ENCODE data around the gene TRPM3.
A peak's percentile ranks its signal among the peaks of the same experiment; 100 is the strongest.

The TRPM3 gene

DNA sequence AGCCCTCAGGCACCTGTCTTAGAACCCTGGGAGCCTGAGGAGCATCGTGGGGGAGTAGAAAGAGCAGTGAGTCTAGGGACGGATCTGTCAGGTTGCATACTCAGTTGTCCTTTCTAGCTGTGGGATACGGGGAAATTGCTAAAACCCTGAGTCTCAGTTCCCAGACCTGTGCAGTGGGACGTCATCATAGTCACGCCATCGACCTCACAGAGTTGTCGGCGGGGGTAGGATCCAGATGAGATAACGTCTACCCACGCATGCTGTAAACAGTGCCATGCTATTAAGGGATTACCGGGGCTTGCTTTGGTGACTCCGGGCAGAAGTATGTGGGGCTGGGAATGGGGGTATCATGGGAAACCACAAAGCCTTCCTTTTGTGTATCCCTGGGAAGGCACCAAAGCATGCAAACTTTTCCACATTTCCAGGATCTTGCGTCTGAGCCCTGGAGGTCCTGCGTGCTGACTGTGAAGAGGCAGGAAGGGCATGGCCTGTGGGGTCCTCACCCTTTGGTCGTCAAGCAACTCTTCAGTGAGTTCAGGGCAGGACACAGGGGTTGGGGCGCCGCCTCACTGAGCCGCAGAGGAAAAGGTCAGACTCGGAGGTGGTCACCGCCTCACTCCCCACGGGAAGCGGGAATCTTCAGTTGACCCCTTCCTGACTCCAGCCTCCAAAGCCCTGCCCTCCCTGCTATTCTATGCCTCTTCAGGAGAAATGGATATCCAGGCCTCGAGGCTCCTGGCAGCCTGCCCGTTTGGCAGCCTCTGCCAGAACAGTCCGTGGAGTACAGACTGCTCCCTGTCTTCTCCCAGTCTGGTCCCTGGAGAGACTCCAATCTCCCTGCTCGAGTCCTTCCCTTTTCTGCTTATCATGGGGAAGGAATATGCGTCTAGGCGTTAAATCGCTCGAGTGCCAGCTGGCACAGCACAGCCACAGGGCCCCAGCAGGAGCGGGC, 520.1 kb downstream of the TRPM3 start:
- peak; percentile 74 for DNase-seq

DNA sequence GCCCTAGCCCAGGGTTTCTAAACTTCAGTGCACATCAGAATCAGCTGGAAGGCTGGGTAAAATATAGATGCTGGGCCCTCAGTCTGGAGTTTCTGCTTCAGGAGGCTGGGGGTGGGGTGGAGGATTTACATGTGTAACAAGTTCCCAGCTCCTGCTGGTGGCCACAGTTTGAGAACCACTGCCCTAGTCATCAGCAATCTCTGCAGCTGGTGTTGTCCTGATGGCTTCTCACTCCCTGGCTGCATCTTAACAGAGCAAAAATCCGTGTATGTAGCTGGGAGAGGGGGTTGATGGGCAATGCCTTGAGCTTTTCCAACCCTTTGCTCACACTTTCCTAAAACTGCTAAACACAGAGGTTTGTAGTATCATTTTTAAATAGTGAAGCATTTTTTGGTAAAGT, 520.9 kb downstream of the TRPM3 start:
- no peak for DNase-seq

DNA sequence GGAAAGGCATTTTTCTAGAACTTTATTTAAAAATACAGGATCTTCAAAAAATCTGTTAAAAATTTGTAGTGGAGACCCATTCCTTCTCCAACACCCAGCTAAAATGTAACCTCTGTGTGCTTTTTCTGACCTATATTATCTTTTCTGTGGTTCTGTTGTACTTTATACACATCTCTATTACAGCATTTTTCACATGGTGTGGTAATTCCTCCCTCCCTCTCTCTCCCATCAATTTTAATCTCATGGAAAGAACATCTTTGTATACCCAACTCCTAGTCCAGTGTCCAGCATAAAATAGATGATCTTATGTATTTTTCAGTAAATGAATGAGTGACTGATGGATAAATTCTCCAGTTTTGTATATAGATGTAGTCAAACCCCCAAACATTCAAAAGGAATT, 523.5 kb downstream of the TRPM3 start:
- DNase-seq = no peak

DNA sequence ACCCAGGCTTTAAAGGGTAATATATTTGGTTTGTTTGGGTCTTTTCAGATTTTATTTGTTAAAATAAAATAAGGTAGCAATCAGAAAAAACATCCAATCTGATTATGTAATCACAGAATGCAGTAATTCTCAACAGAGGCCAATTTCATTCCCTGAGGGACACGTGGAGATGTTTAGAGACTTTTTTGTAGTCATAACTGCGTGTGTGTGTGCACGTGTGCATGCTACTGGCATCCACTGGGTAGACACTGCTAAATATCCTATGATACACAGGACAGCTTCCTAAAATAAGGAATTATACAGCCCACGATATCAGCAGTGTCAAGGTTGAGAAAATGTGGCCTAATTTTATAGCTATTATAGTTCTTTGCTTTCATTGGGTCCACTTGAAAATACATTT, 526.2 kb downstream of the TRPM3 start:
- no peak for DNase-seq

DNA sequence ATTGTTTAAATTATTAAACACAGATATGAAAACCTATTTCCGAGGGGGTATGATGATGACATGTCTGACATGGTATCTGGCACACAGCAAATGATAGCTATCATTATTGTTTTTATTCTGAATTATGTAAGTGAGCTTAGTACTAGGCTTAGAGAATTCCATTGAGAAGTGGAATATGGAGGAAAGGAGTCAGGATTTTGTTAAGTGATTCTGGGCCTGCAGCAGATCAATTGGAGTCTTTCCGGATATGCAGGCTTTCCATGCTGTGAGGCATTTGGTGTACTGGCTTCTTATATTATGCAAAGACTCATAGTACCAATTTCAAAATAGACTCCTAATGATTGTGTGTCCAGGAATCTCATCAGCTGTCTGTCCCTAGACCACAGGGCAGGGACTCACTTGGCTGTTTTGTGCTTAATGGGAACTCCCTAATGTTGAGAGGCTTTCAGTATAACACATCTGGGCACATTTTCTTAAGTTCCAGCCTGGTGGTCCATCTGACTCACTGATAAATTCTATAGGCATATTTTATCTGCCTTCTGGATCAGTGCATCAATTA, 527.0 kb downstream of the TRPM3 start:
- DNase-seq = no peak

DNA sequence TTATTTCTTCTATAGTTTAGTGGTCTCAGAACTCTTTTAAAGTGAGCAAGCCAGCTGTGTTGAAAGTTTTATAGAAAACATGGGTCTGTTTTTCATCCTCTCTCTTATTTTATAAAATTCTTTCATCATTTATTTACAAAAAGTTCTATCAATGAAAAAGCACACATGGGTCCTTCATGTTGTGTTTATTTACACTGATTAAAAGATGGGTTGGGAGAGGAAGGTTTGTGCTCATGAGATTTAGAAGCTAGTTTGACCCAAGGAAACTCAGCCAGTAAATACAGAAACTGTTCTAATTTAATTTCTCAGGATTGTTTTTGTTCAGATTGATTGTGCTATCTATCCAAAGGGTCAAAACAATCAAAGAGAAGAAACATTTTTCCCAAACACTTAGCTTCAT, 528.2 kb downstream of the TRPM3 start:
- DNase-seq = no peak

DNA sequence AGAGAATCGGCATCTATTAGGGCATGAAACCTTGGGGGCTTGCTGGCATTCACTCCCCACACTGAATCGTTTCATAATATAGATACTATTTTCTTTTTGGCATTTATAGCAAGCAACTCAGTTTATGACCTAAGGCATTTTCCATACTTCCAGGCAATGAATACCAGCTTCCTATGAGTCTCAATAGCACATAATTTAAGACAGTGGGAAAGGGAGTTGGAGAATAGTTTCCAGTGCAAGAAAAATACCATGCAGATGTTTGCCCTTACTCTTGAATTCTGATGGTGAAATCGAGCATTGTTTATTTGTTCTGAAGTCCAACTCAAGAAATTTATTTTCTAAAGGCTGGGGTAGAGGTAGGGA, 531.1 kb downstream of the TRPM3 start:
- DNase-seq = no peak

DNA sequence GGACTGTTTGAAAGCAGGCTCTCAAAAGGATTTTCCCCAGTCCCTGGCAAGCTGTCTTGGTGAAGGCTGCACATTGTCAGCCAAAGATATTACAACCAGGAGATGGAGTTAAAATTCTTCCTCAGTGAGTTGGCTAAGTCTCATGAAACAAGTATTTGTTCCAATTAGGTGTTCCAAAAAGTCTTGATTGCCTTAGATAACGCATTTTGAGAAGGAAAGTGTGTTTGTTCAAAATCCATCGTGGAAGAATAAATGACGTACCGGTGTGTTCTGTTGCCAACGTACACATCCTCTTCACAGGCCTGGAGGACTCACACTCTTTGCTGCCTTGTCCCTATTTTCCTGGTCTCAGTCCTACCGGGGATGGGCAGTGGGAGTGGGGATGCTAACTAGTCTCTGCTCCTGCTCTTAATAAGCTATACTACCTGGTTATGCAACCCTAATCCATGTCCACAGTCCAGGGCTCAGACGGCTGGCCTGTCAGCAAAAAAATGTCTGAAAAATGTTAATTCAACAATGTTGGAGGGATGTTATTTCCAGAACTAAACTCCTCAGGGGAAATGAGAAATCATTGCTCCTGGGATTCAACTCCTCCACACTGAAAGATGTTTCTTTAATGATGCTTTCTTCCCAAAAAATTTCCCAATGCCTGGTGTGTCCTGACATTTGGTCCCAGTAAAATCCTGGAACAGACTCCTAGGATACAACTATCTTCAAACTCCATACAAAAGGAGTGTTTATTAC, 531.7 kb downstream of the TRPM3 start:
- no peak for DNase-seq

DNA sequence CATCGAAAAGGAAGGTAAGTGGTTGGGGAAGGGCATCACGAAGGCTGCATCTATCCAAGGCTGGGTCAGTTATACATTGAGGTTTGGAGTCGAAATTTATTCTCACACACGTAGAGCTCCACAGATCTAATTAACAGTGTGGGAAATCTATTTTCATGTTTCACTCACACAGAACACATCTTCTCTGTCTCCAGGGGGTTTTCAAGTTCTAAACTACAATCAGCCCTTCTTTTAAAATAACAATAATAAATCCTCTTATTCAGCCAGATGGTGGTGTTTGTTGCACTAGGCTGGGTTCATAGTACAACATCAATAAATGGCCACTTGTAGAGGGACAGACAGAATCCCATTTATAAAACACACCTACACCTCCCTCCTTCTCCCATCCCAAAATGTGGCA, 532.4 kb downstream of the TRPM3 start:
- DNase-seq = no peak

DNA sequence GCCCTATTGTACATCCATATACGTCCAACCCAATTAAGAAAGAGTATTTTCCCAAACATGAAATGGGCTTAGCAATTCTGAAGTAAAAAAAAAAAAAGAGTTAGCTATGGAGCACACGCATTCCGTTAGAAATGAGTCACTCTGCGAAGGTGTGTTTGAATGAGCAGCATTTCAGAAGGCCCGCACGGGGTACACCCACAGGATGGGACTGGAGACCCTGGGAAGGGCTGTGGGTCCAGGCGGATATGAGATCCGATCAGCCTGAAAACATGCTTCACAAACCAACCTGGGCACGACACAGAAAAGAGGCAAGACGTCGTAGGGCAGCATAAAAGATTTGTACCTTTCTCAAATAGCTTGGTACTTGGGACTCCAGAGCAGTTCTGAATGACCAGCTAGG, 533.0 kb downstream of the TRPM3 start:
- DNase-seq = no peak

DNA sequence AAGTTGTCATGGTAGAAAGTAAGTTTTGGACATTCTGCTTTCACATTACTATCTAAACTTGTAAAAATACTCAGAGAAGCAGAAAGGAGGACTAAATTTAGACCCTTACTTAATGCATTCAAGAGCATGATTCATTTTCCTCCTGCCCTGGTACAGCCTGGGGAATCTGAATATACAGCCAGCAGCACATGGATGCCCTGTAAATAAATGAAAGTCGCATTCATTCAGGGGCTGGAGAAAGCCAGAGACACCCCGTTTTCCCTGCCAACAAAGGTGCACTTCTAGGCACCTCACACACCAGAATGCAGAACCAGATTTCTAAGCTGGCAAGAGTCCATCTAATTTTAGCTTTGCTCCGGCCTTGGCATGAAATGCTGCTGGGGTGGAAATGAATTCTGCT, 534.2 kb downstream of the TRPM3 start:
- no peak for DNase-seq

DNA sequence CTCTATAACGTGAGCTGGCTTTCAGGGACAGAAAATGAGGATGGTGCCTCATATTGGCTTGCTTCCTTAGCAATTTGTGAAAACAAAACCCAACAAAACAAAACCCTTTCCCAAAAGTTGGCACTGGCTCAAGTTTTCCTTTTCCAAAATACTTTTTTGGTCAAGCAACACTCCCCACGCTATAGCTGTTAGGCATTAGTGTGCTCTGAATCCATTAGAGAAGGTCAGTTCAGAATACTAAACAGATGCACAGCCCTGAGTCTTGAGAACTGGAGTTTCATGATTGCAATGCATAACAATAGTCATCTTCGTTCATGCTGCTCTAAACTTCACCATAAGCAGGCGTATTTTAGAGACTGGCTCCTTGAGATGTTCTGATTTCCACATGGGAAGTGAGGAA, 534.9 kb downstream of the TRPM3 start:
- DNase-seq = no peak

DNA sequence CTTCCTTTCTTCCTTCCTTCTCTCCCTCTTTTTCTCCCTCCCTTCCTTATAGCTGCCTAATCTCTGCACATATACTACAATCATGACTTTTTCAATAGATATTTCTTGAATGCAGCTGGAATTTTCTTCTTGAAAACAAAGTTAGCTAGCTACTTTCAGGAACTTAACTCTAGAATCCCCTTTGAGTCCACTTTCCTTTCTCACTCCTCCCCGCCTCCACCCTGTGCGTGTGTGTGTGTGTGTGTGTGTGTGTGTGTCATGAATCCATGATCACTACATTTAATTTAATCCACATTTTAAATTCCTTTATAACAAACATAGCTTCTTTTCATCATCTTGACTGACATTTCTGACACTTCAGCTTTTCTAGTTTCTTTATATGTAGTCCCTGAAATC, 539.5 kb downstream of the TRPM3 start:
- no peak for DNase-seq

DNA sequence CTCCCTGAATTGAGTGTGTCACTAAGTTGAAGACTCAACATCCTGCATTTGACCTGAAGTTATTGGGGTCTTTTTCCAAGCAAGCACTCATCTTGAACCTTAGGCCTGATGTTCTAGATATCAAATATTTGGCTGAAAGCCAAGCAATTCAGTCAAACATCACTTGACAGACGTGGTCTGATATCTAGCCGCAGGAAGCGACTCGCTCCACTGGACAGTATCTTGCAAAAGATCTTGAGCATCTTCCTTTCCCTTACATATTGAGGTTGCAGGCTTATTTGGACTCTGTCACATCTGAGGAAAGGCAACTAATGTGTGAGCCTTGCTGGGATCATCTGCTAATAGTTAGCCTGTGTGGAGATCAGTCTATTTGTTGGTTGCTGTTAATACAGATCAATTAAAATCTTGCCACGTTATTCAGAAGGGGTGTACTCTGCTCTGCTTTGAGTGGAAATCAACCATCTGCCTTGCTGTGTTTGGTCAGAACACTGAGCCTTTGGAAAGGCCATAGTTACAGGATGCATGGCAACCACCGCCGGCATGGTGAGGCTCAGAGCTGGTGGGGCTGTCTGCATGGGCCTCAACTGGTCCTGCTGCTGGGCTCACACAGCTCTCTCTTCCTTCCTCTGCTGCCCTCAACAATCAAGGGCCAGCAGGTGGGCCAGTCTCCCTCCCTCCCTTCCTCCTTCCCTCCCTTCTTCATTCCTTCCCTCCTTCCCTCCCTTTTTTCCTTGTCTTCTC, 540.0 kb downstream of the TRPM3 start:
- no peak for DNase-seq

DNA sequence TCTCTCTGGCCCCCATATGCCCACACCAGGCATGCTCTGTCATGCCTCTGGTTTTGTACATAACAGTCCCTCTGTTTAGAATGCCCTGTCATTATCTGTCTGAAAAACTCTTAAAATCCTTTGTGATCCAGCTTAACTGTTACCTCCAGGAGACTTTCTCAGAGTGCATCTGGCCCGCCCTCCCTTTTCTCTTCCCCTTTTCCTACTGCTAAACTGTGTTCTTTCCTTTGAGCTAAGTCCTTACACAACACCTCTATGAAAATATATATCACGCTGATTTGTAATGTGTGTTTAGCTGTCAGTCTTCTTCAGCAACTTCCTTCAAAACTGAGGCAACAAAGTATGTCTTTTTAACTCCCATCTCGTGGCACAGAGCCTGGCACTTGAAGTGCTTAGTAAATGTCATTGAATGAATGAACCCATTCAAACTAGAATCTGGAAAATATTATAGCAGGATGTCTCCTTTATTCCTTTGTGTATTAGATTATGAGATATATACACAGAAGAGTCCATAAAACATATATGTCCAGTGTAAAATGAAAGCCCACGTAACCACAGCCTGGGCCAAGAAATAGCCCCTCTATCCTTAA, 540.7 kb downstream of the TRPM3 start:
- DNase-seq = no peak

DNA sequence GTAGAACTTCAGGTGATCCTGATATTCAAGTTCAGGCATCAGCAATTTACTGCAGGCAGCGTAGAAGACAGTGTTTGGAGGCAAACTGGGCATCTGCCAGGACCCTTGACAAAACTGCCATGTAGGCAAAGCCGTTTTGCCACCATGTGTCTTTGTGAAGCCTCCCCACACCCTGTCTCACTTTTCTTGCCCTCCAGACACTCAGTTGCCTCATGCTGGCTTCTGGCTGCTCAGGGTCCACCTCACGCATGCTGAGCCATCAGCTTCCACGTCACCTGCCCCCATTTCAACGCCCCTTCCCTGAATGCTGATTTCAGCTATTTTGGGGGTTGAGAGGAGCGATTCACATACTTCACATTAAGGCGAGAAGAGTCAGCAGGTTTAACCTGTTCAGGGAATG, 541.7 kb downstream of the TRPM3 start:
- DNase-seq = no peak

DNA sequence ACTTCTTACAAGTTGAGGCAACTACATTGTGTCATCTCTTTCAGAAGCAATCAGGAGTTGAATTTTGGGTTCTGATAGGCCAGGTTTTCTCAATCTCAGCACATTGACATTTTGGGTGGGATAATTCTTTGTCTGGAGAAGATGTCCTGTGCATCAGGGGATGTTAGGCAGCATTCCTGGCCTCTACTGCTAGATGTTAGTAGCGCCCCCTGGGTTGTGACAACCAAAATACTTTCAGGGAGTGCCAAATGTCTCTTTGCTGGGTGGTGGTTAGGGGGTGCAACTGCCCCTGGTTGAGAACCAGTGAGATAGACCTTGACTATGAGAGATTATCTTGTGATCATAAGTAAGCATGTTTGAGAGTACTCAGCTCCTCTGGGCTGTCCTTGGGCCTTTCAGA, 542.7 kb downstream of the TRPM3 start:
- DNase-seq = no peak

DNA sequence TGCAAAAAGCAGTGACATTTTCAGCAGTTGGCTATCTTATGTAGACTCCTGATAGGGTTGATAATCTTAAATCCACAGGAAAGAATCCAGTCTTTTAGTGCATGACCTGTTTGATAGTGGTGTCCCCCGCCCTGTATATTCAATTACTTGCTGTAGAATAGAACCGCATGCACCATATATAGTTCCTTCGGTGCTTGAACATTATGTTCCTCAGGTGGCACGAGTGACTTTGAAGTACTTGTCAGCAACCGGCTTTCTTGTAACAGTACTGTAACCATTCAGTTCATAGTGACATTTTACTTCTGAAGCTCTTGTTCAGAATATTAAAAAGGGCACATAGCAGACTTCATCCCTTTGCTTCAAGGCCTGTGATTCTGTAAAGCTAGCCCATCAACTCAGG, 543.8 kb downstream of the TRPM3 start:
- DNase-seq = no peak

DNA sequence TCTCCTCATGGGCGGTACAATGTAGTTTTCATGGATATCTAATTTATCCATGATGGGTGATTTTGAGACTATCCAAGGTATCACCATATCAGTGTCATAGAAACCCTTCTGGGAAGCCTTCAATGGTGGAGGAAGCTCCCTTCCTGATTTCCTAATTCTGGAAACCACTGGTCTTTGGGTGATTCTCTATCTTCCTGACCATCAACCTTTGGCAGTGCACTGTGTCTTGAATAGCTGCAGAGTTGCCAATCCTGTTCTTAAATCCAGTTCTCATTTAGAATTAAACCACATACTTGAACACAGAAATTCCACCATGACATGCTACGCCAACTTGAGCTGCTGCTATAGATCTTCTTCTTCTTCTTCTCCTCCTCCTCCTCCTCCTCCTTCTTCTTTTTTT, 545.3 kb downstream of the TRPM3 start:
- no peak for DNase-seq

DNA sequence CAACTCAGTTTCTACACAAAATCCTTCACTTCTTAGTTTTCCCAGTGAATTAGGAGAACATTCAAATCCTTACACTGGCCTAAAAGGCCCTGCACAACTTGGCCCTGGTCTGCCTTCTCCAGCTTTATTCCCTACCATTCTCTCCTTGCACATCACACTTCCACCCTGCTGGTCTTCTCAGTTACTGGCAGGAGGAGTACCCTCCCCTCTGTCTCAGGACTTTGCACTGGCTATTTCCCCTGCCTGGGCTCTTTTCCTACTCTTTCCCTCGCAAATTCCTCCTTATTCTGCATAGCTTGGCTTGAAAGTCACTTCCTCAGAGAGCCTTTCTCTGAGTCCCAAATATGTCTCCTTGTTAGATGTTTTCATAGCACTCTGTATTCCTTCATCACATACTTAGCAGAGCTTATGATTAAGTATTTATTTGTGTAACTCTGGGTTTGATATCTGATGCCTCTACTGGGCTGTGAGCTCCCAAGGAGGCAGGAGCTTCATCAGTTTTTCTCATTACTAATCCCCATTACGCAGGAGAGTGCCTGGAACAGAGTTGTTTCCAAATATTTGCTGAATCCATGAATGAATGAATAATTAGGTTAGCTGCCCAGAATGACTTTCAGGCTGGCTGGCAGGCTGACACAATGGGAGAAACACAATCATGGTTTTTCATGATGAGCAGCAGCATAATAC, 547.1 kb downstream of the TRPM3 start:
- DNase-seq = no peak

DNA sequence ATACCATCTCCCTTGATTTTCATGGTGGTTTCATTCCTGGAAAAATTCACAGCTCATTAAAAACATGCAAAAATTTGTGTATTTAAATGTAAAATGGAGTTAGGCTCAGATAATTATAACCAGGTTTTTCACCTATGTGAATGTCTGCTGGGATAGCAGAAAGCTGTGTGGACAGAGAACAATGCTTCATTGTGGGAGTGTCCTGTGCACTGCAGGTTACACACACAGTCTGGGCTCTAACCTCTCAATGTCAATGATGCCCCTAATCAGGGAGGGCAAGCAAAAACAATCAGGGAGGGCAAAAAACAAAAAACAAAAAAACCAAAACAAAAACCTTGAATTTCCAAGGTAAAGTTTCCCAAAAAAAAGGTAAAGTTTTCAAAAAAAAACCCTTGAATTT, 548.1 kb downstream of the TRPM3 start:
- no peak for DNase-seq

DNA sequence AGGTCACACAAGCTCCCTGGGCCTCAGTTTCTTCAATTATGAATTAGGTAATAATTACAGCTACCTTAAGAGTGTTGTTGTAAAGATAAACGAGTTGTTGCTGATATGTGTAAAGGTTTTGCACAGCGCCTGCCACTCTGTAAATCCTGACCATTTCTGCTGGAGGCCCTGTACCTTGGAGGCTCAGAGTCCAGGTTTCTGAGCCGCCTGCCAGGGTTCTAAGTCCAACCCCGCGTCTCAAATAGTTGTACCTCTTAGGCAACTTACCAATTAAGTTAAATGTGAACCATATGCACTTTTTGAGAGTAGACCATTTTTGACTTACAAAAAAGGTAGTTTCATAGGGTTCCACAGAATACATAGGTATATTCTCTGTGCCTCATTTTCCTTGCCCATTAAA, 550.2 kb downstream of the TRPM3 start:
- no peak for DNase-seq

All from DMS153 (cell line).